ENCODE data around the gene ULBP1. TPM values are rescaled to one million over a fixed set of nuclear protein-coding genes. Genes with fewer than 3 reads are reported as not detected.
A peak's percentile ranks its signal among the peaks of the same experiment; 100 is the strongest.
"Not testable (repeated sequence)": the region's sequence is repeated elsewhere in the genome, so short reads cannot be mapped to it uniquely, and the experiment has no call there.

The ULBP1 gene
- total RNA-seq, 2 experiments from 2014 or later = 0.08 to 0.14 TPM

DNA sequence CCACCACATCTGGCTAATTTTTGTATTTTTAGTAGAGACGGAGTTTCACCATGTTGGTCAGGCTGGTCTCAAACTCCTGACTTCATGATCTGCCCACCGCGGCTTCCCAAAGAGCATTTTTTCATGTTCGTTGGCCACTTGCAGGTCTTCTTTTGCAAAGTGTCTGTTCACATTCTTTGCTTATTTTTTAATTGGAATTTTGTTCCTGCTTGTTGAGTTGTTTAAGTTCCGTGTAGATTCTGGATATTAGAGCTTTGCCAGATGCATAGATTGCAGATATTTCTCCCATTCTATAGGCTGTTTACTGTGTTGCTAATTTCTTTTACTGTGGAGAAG lies 53.4 kb downstream of the ULBP1 start:
- ATAC-seq (ENCODE audit: poor library complexity); DNase-seq; H3K36me3 ChIP-seq (ENCODE audit: insufficient read depth, low read length); H3K9me3 Mint-ChIP-seq; H3K4me3 ChIP-seq (ENCODE audit: low read length); H3K36me3 Mint-ChIP-seq (ENCODE audit: low read depth); H3K4me3 Mint-ChIP-seq; H3K27ac ChIP-seq (ENCODE audit: low read depth in 1 of 2, low read length in 2 of 2); H3K27ac Mint-ChIP-seq; POLR2A ChIA-PET; H3K9me3 ChIP-seq (ENCODE audit: control insufficient read depth in 1 of 2, insufficient read depth in 1 of 2, low read length in 2 of 2): not testable (repeated sequence)
- H3K4me1 ChIP-seq (ENCODE audit: insufficient read depth, low read length) = peaks cover 14% of the 10 kb centered on the region
- TF ChIP-seq, protein P1, sequence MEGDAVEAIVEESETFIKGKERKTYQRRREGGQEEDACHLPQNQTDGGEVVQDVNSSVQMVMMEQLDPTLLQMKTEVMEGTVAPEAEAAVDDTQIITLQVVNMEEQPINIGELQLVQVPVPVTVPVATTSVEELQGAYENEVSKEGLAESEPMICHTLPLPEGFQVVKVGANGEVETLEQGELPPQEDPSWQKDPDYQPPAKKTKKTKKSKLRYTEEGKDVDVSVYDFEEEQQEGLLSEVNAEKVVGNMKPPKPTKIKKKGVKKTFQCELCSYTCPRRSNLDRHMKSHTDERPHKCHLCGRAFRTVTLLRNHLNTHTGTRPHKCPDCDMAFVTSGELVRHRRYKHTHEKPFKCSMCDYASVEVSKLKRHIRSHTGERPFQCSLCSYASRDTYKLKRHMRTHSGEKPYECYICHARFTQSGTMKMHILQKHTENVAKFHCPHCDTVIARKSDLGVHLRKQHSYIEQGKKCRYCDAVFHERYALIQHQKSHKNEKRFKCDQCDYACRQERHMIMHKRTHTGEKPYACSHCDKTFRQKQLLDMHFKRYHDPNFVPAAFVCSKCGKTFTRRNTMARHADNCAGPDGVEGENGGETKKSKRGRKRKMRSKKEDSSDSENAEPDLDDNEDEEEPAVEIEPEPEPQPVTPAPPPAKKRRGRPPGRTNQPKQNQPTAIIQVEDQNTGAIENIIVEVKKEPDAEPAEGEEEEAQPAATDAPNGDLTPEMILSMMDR (IDR thresholded peaks at IDR 0.05) = peak; percentile 7
- intact Hi-C loops (cut with DNase I, micrococcal nuclease) = loop anchor here (1.0 to 10.0 kb wide), 5 partner anchors 83 to 472 kb away; partner anchors contain the start of gene PPIL4 (in 1 of the 2)
- H3K4me1 Mint-ChIP-seq (ENCODE audit: low read depth) = peaks cover 19% of the 10 kb centered on the region
- H3K27me3 Mint-ChIP-seq = peaks cover 76% of the 10 kb centered on the region
- CTCF ChIA-PET = interaction anchor here (0.7 to 1.8 kb wide), 5 partner anchors 10 to 176 kb away, joined by 3 to 11 read pairs (median 5); no protein-coding TSS in a partner anchor
- peaks cover 35 to 47% of the 10 kb centered on the region in 2 experiments for H3K27me3 ChIP-seq (ENCODE audit: control insufficient read depth in 1 of 2, insufficient read depth in 2 of 2, low read length in 2 of 2)

DNA sequence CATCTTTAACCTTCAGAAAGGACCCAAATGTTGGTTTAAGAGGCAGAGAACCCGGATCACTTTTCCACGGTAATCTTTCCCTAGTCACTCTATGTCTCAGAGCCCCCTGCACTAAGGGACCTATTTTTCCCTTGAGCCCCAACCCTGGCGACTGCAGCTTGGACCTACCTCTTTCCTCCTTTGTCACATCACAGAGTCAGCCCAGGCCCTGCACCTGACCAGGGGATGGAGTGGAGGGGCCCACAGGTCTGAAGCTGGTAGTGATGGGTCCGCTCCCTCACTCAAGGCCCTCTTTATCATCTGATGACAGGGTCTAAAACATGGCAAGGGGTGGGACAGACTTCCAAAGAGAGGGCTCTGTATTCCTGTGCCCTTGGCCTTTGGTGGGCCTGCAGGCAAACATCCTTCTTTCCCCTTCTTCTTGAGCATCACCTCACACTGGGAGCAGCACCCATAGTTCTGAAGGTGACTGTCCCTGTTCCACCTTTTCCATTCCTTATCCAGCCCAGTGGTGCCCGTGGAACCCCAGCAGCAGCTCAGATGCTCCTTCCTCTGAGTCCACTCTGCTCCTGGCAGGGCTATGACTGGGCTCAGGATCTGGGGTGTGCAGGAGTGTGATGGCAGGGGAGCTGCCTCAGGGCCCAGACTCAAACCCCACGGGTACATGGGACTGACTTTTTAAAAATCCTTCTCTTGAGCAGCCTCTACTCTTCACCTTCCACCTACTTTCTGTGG lies 55.3 kb downstream of the ULBP1 start:
- Histone ChIP-seq H3K27me3 (ENCODE audit: control insufficient read depth in 1 of 2, insufficient read depth in 2 of 2, low read length in 2 of 2) (peaks cover 25 to 32% of the 10 kb centered on the region in 2 experiments), H3K4me1 (ENCODE audit: insufficient read depth, low read length) (peaks cover 14% of the 10 kb centered on the region), H3K36me3 (ENCODE audit: insufficient read depth, low read length) (no peaks in the 10 kb centered on the region), H3K9me3 (ENCODE audit: control insufficient read depth in 1 of 2, insufficient read depth in 1 of 2, low read length in 2 of 2) (peaks cover 0 to 3% of the 10 kb centered on the region in 2 experiments), H3K4me3 (ENCODE audit: low read length) (no peak overlapping the region), H3K27ac (ENCODE audit: low read depth in 1 of 2, low read length in 2 of 2) (no peak overlapping the region)
- POLR2A ChIA-PET = no interaction called here
- Mint-ChIP-seq H3K9me3 (no peaks in the 10 kb centered on the region), H3K4me1 (ENCODE audit: low read depth) (peaks cover 15% of the 10 kb centered on the region), H3K27ac (no peak overlapping the region), H3K4me3 (no peak overlapping the region), H3K36me3 (ENCODE audit: low read depth) (no peaks in the 10 kb centered on the region), H3K27me3 (peaks cover 69% of the 10 kb centered on the region)
- DNase-seq = no peak
- intact Hi-C loops (cut with DNase I, micrococcal nuclease) = loop anchor here in 1 of 2 experiments (5.0 to 10.0 kb wide), 2 partner anchors 297 to 474 kb away; partner anchors contain the start of gene PPIL4
- TF ChIP-seq, protein P1 (IDR thresholded peaks at IDR 0.05) = no peak
- CTCF ChIA-PET = no interaction called here
- no peak for ATAC-seq (ENCODE audit: poor library complexity)

DNA sequence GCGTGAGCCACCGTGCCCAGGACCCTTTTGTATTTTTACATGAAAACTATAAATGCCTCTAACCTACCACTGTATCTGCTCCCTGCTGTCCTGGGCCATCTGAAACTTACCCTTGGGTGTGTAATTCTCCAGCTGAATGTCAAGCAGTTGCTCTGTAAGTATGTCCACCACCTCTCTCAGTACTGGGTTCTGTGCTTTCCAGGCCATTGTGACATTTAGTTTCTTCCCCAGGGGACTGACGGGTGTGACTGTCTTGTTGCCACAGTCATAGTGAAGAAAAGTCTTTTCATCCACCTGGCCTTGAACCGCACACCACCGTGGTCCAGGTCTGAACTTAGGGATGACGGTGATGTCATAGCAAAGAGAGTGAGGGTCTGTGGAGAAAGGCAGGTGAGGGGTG lies 58.1 kb downstream of the ULBP1 start:
- CTCF ChIA-PET; H3K4me3 ChIP-seq (ENCODE audit: low read length); H3K4me3 Mint-ChIP-seq; H3K9me3 Mint-ChIP-seq; H3K27ac Mint-ChIP-seq; H3K27ac ChIP-seq (ENCODE audit: low read depth in 1 of 2, low read length in 2 of 2); H3K36me3 Mint-ChIP-seq (ENCODE audit: low read depth); DNase-seq; H3K36me3 ChIP-seq (ENCODE audit: insufficient read depth, low read length); H3K9me3 ChIP-seq (ENCODE audit: control insufficient read depth in 1 of 2, insufficient read depth in 1 of 2, low read length in 2 of 2); ATAC-seq (ENCODE audit: poor library complexity); intact Hi-C loops (cut with DNase I, micrococcal nuclease); POLR2A ChIA-PET: not testable (repeated sequence)
- H3K4me1 ChIP-seq (ENCODE audit: insufficient read depth, low read length) = peaks cover 14% of the 10 kb centered on the region
- H3K27me3 Mint-ChIP-seq = peaks cover 76% of the 10 kb centered on the region
- peaks cover 25 to 38% of the 10 kb centered on the region in 2 experiments for H3K27me3 ChIP-seq (ENCODE audit: control insufficient read depth in 1 of 2, insufficient read depth in 2 of 2, low read length in 2 of 2)
- H3K4me1 Mint-ChIP-seq (ENCODE audit: low read depth) = peaks cover 11% of the 10 kb centered on the region

Other genes starting within 250 kb of the ULBP1 start
- gene LATS1, start 245.8 kb upstream of the ULBP1 start, total RNA-seq = 10 to 100 TPM; 36.1 to 39.6 TPM
- 10 to 100 TPM; 14.2 to 14.5 TPM for gene NUP43, start 217.4 kb upstream of the ULBP1 start, total RNA-seq
- gene PCMT1, start 214.2 kb upstream of the ULBP1 start, total RNA-seq = 10 to 100 TPM; 14.4 to 15.7 TPM
- under 1 TPM; 0.75 to 0.99 TPM for gene LRP11, start 99.6 kb upstream of the ULBP1 start, total RNA-seq
- not detected for gene RAET1E, start 65.8 kb upstream of the ULBP1 start, total RNA-seq
- gene RAET1G, start 40.8 kb upstream of the ULBP1 start, total RNA-seq = not detected
- 1 to 10 TPM; 1.8 to 1.9 TPM for gene ULBP2, start 21.9 kb upstream of the ULBP1 start, total RNA-seq
- gene RAET1L, start 61.6 kb downstream of the ULBP1 start, total RNA-seq = not detected
- under 1 TPM in 1 of 2 experiments, not detected in 1; 0.44 TPM for gene ULBP3, start 105.2 kb downstream of the ULBP1 start, total RNA-seq
- gene PPP1R14C, start 179.1 kb downstream of the ULBP1 start, total RNA-seq = not detected